GM12874 (cell line): Measurements from ENCODE around the gene EFCAB11.

Experiments used
- TF ChIP-seq, protein P1 (sequence below): IDR thresholded peaks from 2 replicates; pipeline ENCODE4 v1.5.1; 2011; ENCODE audit warnings: low read depth, mild to moderate bottlenecking, control low read depth, low read length, moderate library complexity; ENCODE audit not compliant: insufficient read depth

EFCAB11 gene

DNA sequence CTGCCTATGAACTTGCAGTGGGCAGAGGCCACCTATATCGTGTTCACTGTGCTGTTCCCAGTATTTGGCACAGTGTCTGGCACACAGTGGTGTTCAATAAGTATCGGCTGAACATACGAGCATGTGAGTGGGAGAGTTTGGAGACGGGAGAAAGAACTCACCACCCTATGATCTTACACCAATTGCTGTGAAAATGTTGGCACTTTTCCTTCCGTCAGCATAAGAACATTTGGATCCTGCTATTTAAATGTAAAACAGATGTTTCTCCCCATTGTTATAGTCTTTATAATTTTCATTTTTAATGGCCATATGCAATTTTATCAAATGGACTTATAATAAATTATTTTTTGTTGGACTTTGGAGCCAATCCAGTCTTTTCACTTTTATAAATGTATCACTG is 144.4 kb downstream of the EFCAB11 start:
- TF ChIP-seq, protein P1, sequence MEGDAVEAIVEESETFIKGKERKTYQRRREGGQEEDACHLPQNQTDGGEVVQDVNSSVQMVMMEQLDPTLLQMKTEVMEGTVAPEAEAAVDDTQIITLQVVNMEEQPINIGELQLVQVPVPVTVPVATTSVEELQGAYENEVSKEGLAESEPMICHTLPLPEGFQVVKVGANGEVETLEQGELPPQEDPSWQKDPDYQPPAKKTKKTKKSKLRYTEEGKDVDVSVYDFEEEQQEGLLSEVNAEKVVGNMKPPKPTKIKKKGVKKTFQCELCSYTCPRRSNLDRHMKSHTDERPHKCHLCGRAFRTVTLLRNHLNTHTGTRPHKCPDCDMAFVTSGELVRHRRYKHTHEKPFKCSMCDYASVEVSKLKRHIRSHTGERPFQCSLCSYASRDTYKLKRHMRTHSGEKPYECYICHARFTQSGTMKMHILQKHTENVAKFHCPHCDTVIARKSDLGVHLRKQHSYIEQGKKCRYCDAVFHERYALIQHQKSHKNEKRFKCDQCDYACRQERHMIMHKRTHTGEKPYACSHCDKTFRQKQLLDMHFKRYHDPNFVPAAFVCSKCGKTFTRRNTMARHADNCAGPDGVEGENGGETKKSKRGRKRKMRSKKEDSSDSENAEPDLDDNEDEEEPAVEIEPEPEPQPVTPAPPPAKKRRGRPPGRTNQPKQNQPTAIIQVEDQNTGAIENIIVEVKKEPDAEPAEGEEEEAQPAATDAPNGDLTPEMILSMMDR, result no peak

DNA sequence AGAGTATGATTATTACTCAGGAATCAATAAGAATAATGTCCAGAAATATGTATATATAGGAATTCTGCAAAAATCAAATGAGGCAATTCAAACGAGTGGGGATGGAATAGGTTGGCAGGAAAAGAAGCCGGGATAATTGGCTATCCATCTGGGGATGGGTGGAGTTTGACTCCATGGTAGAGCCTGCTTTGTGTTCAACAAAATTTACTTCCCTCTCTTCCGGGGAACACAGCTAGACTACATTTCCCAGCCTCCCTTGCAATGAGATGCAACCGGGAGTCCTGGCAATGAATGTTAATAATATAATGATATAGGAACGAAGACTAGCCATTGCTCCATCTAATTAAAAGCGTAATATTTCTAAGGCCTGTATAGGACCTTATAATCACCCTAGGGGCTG is 146.6 kb downstream of the EFCAB11 start:
- TF ChIP-seq, protein P1, result no peak

DNA sequence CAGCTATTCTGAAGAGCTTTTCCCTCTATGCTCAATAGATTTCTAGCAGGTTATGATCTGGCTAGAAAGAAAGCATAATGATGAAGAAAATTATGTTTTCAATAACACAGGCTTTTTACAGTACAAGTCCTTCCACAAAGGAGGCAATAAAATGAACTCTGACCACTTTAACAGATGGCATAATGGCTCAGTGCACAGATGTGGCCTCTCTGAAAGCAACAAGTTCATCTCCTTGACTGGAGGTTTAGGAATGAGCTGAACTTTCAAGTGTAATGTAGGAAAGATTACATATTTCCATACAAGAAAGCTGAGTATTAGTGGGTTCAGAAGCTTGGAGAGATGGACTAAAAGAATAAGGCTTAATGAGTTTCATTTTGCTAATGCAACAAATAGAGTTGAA is 147.4 kb downstream of the EFCAB11 start:
- TF ChIP-seq, protein P1, result no peak

DNA sequence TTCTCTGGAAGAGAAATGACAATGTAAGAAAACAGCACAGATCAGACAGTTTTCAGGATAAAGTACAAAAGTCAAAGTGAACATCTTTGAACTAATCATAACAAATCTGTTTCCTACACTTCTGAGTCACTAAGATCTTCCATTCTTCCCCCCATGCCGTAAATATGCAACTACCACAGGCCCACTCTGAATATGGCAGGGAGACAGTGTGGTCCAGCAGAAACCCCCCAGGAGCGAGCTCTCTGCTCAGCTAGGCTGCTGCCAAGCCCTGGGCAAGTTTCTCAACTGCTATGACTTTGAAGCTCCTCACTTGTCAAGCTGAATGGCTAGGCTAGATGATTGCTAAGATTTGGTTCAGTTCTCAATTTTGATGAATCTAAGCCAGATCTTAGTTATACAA is 148.1 kb downstream of the EFCAB11 start:
- TF ChIP-seq, protein P1, result no peak

DNA sequence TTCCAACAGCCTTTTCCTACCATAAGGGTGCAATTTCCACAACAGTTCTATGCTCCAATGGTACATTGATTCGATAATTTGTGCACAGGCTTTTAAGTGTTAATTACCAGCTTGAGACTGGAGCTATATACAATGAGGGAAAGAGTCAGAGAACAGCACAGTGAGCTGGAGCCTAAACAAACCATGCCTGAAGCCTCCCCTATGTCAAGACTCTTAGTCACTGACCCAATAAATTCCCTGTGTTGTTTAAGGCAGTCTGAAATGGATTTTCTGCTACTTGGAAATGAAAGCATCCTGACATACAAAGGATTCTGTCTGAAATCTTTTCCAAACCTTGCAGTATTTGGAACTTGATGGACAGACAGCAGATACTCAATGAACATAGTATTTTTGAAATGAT is 149.0 kb downstream of the EFCAB11 start:
- TF ChIP-seq, protein P1, result no peak

DNA sequence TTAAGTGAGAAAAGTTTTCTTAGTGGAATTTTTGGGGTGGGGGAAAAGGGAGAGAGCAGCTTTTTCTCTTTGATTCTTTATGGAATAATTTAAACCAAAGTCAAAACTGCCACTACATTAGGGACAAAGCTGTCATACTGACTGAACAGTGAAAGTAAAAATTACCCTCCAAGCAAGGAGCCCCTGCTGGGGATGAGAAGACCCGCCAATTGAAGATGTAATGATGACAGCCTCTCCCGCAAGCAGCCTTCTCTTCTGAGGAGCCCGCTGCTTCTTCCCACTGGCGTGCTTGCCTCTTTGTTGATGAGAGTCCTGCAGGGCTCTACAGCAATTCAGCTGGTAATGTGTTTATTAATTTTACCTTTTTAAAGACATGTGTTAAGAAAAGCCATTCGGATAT is 151.0 kb downstream of the EFCAB11 start:
- TF ChIP-seq, protein P1, result no peak

DNA sequence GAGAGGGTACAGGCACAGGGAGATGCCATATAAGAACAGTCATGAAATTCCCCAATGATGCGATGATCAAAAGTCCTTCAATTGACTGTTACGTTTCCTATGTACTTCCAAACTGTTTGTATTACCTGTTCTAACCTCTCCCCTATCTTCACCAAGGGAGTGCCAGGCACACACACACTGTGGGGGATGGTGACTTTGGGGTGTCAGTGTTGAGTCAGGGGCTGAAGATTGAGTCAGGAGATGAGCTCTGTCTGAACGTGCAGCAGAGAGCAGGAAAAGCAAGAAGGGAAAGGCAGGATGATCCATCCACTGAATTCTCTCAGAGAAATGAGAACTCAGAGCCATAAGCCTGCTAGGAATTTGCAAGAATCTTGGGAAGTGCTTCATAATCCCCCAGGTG is 153.4 kb downstream of the EFCAB11 start:
- TF ChIP-seq, protein P1, result no peak
